Parathyroid adenoma (tissue), 2 donors: ENCODE results near the gene KCNJ6.

ENCODE experiments used
- H2AFZ ChIP-seq: fragments of 300-600 bp; sonication (generic); one replicate; pipeline ENCODE4 v1.7.0; 2017; ENCODE audit warnings: antibody characterized with exemption, mild to moderate bottlenecking
- H3K27ac ChIP-seq: fragments of 300-600 bp; sonication (generic); one replicate; pipeline ENCODE4 v1.7.0; 2017
- H3K27me3 ChIP-seq: fragments of 300-600 bp; sonication (generic); one replicate; pipeline ENCODE4 v1.7.0; 2017; ENCODE audit warnings: low read length; ENCODE audit not compliant: control insufficient read depth, insufficient read depth
- H3K36me3 ChIP-seq: fragments of 300-600 bp; sonication (generic); one replicate; pipeline ENCODE4 v1.7.0; 2017; ENCODE audit warnings: low read length; ENCODE audit not compliant: control insufficient read depth, insufficient read depth
- H3K4me1 ChIP-seq: fragments of 300-600 bp; sonication (generic); one replicate; pipeline ENCODE4 v1.7.0; 2017; ENCODE audit warnings: control low read depth
- H3K4me2 ChIP-seq: fragments of 300-600 bp; sonication (generic); one replicate; pipeline ENCODE4 v1.7.0; 2017; ENCODE audit warnings: low read length
- H3K4me3 ChIP-seq: fragments of 300-600 bp; sonication (generic); one replicate; pipeline ENCODE4 v1.7.0; 2017; ENCODE audit warnings: low read depth, low read length
- H3K79me2 ChIP-seq: fragments of 300-600 bp; sonication (generic); one replicate; pipeline ENCODE4 v1.7.0; 2017; ENCODE audit warnings: control low read depth
- H3K9ac ChIP-seq: fragments of 300-600 bp; sonication (generic); one replicate; pipeline ENCODE4 v1.7.0; 2017; ENCODE audit warnings: mild to moderate bottlenecking
- H3K9me3 ChIP-seq: fragments of 300-600 bp; sonication (generic); one replicate; pipeline ENCODE4 v1.7.0; 2017; ENCODE audit warnings: low read length; ENCODE audit not compliant: control insufficient read depth
- TF ChIP-seq, protein P1 (sequence below): fragments of 300-600 bp; sonication (generic); IDR thresholded peaks from one replicate; pipeline ENCODE4 v1.7.0; 2017; ENCODE audit warnings: antibody characterized with exemption, mild to moderate bottlenecking
- donor health status: primary hyperparathyroidism.

KCNJ6 gene

GRCh38 chr21:37614351-37614875 is 301.8 kb downstream of the KCNJ6 start:
- Histone ChIP-seq H2AFZ (no peak overlapping the region), H3K27me3 (no peaks in the 10 kb centered on the region), H3K79me2 (no peaks in the 10 kb centered on the region), H3K9ac (no peak overlapping the region), H3K27ac (no peak overlapping the region), H3K4me1 (no peaks in the 10 kb centered on the region), H3K36me3 (no peaks in the 10 kb centered on the region), H3K4me2 (no peak overlapping the region), H3K4me3 (no peak overlapping the region), H3K9me3 (no peaks in the 10 kb centered on the region)
- TF ChIP-seq, protein P1, sequence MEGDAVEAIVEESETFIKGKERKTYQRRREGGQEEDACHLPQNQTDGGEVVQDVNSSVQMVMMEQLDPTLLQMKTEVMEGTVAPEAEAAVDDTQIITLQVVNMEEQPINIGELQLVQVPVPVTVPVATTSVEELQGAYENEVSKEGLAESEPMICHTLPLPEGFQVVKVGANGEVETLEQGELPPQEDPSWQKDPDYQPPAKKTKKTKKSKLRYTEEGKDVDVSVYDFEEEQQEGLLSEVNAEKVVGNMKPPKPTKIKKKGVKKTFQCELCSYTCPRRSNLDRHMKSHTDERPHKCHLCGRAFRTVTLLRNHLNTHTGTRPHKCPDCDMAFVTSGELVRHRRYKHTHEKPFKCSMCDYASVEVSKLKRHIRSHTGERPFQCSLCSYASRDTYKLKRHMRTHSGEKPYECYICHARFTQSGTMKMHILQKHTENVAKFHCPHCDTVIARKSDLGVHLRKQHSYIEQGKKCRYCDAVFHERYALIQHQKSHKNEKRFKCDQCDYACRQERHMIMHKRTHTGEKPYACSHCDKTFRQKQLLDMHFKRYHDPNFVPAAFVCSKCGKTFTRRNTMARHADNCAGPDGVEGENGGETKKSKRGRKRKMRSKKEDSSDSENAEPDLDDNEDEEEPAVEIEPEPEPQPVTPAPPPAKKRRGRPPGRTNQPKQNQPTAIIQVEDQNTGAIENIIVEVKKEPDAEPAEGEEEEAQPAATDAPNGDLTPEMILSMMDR: no peak

GRCh38 chr21:37607081-37607480 is 309.2 kb downstream of the KCNJ6 start:
- Histone ChIP-seq H3K4me2 (no peak overlapping the region), H3K4me1 (no peaks in the 10 kb centered on the region), H3K36me3 (no peaks in the 10 kb centered on the region), H3K4me3 (no peak overlapping the region), H3K27me3 (no peaks in the 10 kb centered on the region), H3K9me3 (no peaks in the 10 kb centered on the region), H3K79me2 (no peaks in the 10 kb centered on the region), H3K27ac (no peak overlapping the region), H2AFZ (no peak overlapping the region), H3K9ac (no peak overlapping the region)
- TF ChIP-seq, protein P1: no peak

- H3K79me2 ChIP-seq: no peaks in the 10 kb centered on the region
- H3K4me3 ChIP-seq: no peak overlapping the region
Measured at GRCh38 chr21:37606549-37606948, 309.7 kb downstream of the KCNJ6 start.

GRCh38 chr21:37605006-37605405 is 311.3 kb downstream of the KCNJ6 start:
- Histone ChIP-seq H3K4me3 (no peak overlapping the region), H3K9me3 (no peaks in the 10 kb centered on the region), H3K36me3 (no peaks in the 10 kb centered on the region), H3K9ac (no peak overlapping the region), H3K4me1 (no peaks in the 10 kb centered on the region), H3K27me3 (no peaks in the 10 kb centered on the region), H3K79me2 (no peaks in the 10 kb centered on the region), H2AFZ (no peak overlapping the region), H3K27ac (no peak overlapping the region), H3K4me2 (no peak overlapping the region)
- TF ChIP-seq, protein P1: no peak

More at GRCh38 chr21:37606549-37606948, 309.7 kb downstream of the KCNJ6 start:
- Histone ChIP-seq H3K27me3 (no peaks in the 10 kb centered on the region), H3K9ac (no peak overlapping the region), H3K4me2 (no peak overlapping the region), H2AFZ (no peak overlapping the region), H3K9me3 (no peaks in the 10 kb centered on the region), H3K27ac (no peak overlapping the region), H3K4me1 (no peaks in the 10 kb centered on the region), H3K36me3 (no peaks in the 10 kb centered on the region)
- TF ChIP-seq, protein P1: no peak

GRCh38 chr21:37603129-37603528 is 313.1 kb downstream of the KCNJ6 start:
- Histone ChIP-seq H3K4me1 (no peaks in the 10 kb centered on the region), H3K4me2 (no peak overlapping the region), H3K27me3 (no peaks in the 10 kb centered on the region), H3K4me3 (no peak overlapping the region), H3K27ac (no peak overlapping the region), H2AFZ (no peak overlapping the region), H3K9me3 (no peaks in the 10 kb centered on the region), H3K79me2 (no peaks in the 10 kb centered on the region), H3K9ac (no peak overlapping the region), H3K36me3 (no peaks in the 10 kb centered on the region)
- TF ChIP-seq, protein P1: no peak
